Activated CD8-positive, alpha-beta memory T cell treated with anti-CD3 and anti-CD28 coated beads, Interleukin-2, amount 10 ng/mL, durations not matched to agents 7 days and 5 days (primary cell): Measurements from ENCODE around the gene A1BG. TPM values are rescaled to one million over a fixed set of nuclear protein-coding genes. Genes with fewer than 3 reads are reported as not detected.
"Not testable (repeated sequence)": the region's sequence is repeated elsewhere in the genome, so short reads cannot be mapped to it uniquely, and the experiment has no call there.

Experiments
- ATAC-seq: fragments of 150-1000 bp; cut with Tn5 transposase; one replicate; pipeline ENCODE4 v1.10.0; 2021; ENCODE audit warnings: moderate library complexity
- CTCF ChIA-PET: fragments of 350-600 bp; sonication (Branson Sonifier 250); formaldehyde crosslinking; loops from one replicate; lab custom pipeline; 2021; ENCODE audit warnings: antibody characterized with exemption; lab: Charles Lee
- DNase-seq: peaks from one replicate; pipeline ENCODE4 v3.0.0-alpha.2; 2020
- H3K27ac Mint-ChIP-seq: one replicate; pipeline ENCODE4 v1.8.0; 2021; ENCODE audit warnings: mild to moderate bottlenecking, mixed read lengths
- H3K27me3 Mint-ChIP-seq: one replicate; pipeline ENCODE4 v1.8.0; 2021; ENCODE audit warnings: mixed read lengths
- H3K36me3 Mint-ChIP-seq: one replicate; pipeline ENCODE4 v1.8.0; 2021; ENCODE audit warnings: mild to moderate bottlenecking, mixed read lengths
- H3K4me1 Mint-ChIP-seq: one replicate; pipeline ENCODE4 v1.8.0; 2021; ENCODE audit warnings: mixed read lengths
- H3K4me3 Mint-ChIP-seq: one replicate; pipeline ENCODE4 v1.8.0; 2021; ENCODE audit warnings: mild to moderate bottlenecking, moderate library complexity, mixed read lengths
- H3K9me3 Mint-ChIP-seq: one replicate; pipeline ENCODE4 v1.8.0; 2022; ENCODE audit warnings: low read depth, mixed read lengths
- total RNA-seq, 2 experiments: library from RNA; stranded (reverse); gene quantifications; one replicate each; pipeline ENCODE4 v1.2.3, GENCODE V29; 2021

A1BG gene
- total RNA-seq, 2 experiments from 2014 or later, result 12.2 to 12.8 TPM

DNA sequence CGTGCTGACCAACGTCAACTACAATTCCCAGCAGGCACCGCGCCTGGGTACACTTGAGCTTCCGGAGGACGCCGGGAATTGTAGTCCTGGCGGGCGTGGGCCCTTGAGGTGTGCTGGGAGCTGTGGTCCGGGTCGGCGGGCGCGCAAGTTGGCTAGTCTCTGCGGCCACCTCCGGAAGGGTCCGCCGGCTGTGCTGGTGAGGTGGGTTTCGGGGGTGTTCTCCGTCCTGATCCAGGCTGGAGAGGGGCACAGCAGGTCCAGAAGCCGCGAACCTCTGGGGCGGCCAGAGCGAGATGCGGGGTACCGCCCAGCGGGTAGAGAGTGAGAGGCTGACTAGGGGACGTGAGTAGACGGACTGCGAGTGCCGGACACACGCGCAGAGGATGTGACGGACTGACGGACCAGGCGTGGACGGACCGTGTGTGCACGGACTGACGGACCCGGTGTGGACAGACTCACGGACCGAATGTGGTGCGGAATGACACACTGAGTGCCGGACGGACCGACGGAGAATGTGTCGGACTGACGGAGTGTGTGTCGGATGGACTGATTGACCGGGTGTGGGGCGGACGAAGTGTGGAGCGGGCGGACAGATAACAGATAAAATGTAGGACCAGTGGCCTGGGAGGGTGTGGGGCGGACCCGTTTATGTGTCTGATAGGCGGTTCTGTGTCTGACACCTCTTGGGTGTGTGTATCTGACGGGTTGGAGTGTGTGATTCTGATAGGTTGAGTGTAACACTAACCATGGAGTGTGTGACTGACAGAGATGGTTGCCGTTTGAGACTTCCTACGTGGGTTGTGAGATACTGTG lies 26.2 kb downstream of the A1BG start, which contains the start of gene ZSCAN22:
TSS of gene ZSCAN22 (plus strand) at position 81 of the 813 bp plus-strand sequence. CDS start 7,809 bp downstream, outside the sequence.
- Mint-ChIP-seq H3K36me3 (peaks cover 4% of the 10 kb centered on the region), H3K4me3 (no peak within 1 kb of the TSS), H3K27me3 (no peaks in the 10 kb centered on the region), H3K27ac (no peak within 1 kb of the TSS), H3K9me3 (no peaks in the 10 kb centered on the region), H3K4me1 (peaks cover 4% of the 10 kb centered on the region)
- ATAC-seq (peak; percentile 90), DNase-seq (peak; percentile 95)
- CTCF ChIA-PET, result interaction anchor here (1.1 to 2.1 kb wide), 6 partner anchors 9 to 193 kb away, joined by 4 to 8 read pairs (median 5); partner anchors contain the start of genes ERVK3-1, ZBTB45 and ZNF497

DNA sequence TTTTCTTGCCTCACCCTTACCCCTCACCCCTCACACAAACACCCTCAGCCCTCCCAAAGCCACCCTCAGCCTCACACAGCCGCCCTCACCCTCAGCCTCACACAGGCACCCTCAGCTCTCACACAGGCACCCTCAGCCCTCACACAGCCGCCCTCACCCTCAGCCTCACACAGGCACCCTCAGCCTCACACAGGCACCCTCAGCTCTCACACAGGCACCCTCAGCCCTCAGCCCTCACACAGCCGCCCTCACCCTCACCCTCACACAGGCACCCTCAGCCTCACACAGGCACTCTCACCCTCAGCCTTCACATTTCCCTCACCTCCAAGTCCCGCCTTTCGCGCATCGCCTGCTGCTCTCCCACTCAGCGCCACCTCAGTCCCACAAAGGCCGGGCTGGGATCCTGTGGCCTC lies 26.8 kb downstream of the A1BG start:
- CTCF ChIA-PET, result interaction anchor here (1.1 to 2.1 kb wide), 6 partner anchors 8 to 193 kb away, joined by 4 to 8 read pairs (median 5); partner anchors contain the start of genes ERVK3-1, ZBTB45 and ZNF497
- ATAC-seq (peak; percentile 50), DNase-seq (no peak)
- Mint-ChIP-seq H3K27me3 (no peaks in the 10 kb centered on the region), H3K9me3 (no peaks in the 10 kb centered on the region), H3K4me3 (no peak overlapping the region), H3K36me3 (peaks cover 4% of the 10 kb centered on the region), H3K27ac (no peak overlapping the region), H3K4me1 (peaks cover 4% of the 10 kb centered on the region)

DNA sequence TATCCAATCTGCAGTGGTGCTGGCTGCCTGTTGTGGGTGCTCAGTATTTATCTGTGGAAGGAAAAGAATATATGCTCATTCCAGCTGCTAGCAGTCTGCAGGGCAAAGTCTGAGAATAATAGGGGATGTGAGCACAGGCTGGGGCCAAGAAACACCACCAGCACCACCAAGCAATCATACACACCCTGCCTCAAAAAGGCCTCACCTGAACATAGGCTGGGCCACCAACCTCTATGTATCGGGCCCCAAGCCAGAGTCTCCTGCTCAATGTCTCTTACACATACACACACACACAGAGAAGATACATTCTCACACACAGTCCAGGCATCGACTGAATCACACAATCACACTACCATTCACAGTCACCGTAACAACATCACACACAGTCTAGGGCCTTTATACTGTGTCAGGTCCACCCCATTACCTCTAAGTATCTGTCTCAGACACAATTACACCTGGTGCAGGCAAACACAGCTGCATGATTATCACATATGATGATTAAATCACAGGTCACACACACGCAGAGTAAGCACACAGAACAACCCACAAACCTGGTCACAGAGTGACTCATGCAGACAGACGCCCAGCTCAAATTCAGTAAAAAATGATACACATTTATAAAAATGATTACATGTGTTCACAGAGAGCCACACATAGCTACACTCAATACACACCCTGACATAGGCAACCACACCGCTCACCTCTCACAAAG lies 27.8 kb downstream of the A1BG start:
- H3K4me1 Mint-ChIP-seq, result peaks cover 4% of the 10 kb centered on the region
- no peaks in the 10 kb centered on the region for H3K9me3 Mint-ChIP-seq
- CTCF ChIA-PET, result interaction anchor here (1.2 to 2.1 kb wide), 4 partner anchors 23 to 194 kb away, joined by 5 to 8 read pairs (median 6); partner anchors contain the start of genes ZBTB45 and ZNF497
- no peak overlapping the region for H3K27ac Mint-ChIP-seq
- no peak for DNase-seq
- H3K36me3 Mint-ChIP-seq, result peaks cover 4% of the 10 kb centered on the region
- H3K27me3 Mint-ChIP-seq, result no peaks in the 10 kb centered on the region
- ATAC-seq, result no peak
- H3K4me3 Mint-ChIP-seq, result no peak overlapping the region

DNA sequence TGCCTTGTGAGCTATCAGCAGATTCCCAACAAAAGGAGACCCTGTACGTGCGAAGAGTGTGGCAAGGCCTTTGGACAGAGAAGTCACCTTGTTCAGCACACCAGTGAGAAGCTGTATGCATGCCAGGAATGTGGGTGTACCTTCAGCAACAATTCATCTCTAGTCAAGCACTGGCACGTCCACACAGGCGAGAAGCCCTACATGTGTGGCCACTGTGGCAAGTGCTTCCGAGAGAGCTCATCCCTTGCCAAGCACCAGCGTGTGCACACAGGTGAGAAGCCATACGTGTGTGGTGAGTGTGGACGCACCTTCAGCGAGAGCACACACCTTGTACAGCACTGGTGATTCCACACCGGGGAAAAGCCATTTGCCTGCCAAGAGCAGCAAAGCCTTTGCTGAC lies 34.1 kb downstream of the A1BG start:
- no peak overlapping the region for H3K4me3 Mint-ChIP-seq
- no peaks in the 10 kb centered on the region for H3K27me3 Mint-ChIP-seq
- CTCF ChIA-PET, result interaction anchor here (1.5 kb wide), 1 partner anchor 13 kb away, joined by 4 read pairs; no protein-coding TSS in a partner anchor

DNA sequence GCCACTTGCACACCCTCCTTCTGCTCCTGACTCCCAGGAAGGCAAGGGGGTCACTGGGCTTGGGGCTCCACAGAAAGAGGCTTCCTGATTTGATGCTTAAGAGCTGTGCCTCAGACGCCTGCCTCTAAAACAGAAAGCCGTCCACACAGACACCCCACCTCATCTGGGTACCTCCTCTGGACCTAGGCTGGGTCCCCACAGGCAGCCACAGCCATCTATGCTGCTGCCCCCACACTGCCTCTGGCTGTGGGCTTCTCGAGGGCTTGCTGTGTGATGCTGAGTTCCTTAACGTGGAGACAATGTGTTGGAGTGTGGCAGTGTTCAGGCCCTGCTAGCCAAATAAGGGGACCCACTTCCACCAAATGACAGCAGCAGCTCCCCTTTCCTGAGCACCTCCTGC lies 35.0 kb downstream of the A1BG start:
- CTCF ChIA-PET, result interaction anchor here (1.4 to 1.5 kb wide), 2 partner anchors 8 to 12 kb away, joined by 4 read pairs; partner anchors contain the start of gene ZSCAN22
- no peak for DNase-seq
- no peak overlapping the region for H3K4me3 Mint-ChIP-seq
- H3K36me3 Mint-ChIP-seq, result peaks cover 31% of the 10 kb centered on the region
- no peaks in the 10 kb centered on the region for H3K9me3 Mint-ChIP-seq
- no peaks in the 10 kb centered on the region for H3K4me1 Mint-ChIP-seq
- H3K27me3 Mint-ChIP-seq, result no peaks in the 10 kb centered on the region
- no peak overlapping the region for H3K27ac Mint-ChIP-seq
- no peak for ATAC-seq

More for the DNA sequence above, 34.1 kb downstream of the A1BG start:
- no peak for DNase-seq
- Mint-ChIP-seq H3K9me3 (no peaks in the 10 kb centered on the region), H3K36me3 (peaks cover 24% of the 10 kb centered on the region), H3K4me1 (no peaks in the 10 kb centered on the region), H3K27ac (no peak overlapping the region)
- ATAC-seq, result no peak

DNA sequence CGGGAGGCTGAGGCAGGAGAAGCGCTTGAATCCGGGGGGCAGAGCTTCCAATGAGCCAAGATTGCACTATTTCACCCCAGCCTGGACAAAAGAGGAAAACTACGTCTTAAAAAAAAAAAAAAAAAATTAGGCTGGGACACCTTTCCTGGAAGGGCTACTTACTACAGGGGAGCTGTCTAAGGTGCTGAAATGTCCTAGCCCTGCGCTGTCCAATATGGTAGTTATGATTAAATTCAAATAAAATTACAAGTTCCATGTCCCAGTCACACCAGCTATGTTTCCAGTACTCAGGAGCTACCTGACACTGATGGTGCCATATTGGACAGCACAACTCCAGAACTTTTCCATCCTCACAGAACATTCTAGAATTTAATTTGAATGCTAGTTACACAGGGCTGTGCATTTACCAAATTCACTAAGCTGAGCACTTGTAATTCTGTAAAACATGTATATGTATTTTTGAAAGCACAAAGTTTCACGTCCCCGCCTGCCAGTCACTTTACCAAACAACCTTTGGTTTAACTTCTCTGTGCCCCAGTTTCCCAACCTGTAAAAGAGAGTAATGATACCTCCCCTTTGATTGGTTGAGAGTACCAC lies 35.7 kb downstream of the A1BG start:
- Mint-ChIP-seq H3K9me3 (no peaks in the 10 kb centered on the region), H3K36me3 (peaks cover 35% of the 10 kb centered on the region), H3K27me3 (no peaks in the 10 kb centered on the region), H3K27ac (no peak overlapping the region), H3K4me3 (no peak overlapping the region), H3K4me1 (no peaks in the 10 kb centered on the region)
- CTCF ChIA-PET, result interaction anchor here (1.4 kb wide), 1 partner anchor 9 kb away, joined by 4 read pairs; the partner anchor contains the start of gene ZSCAN22
- DNase-seq (no peak), ATAC-seq (peak; percentile 30)

DNA sequence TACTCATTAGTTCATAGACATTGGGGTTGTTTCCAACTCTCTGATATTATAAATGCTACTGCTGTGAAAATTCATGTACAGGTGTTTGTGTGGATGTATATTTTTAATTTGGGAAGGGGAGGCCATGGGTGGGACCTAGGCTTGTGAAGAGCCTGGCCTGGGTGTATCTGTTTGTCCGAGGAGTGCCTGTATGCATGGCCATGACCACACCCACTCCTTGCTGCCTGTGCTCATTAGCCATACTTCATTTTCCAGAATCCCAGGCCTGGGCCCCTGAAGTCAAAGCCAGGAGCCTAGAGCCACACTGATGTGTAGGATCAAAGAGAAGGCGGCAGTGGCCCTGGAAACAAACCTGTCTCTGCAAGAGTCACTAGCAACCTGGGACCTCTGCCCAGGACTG lies 37.7 kb downstream of the A1BG start:
- Mint-ChIP-seq H3K4me3 (no peak overlapping the region), H3K36me3 (peaks cover 53% of the 10 kb centered on the region), H3K9me3 (no peaks in the 10 kb centered on the region), H3K4me1 (no peaks in the 10 kb centered on the region), H3K27me3 (no peaks in the 10 kb centered on the region), H3K27ac (no peak overlapping the region)
- DNase-seq (no peak), ATAC-seq (no peak)
- CTCF ChIA-PET, result no interaction called here

DNA sequence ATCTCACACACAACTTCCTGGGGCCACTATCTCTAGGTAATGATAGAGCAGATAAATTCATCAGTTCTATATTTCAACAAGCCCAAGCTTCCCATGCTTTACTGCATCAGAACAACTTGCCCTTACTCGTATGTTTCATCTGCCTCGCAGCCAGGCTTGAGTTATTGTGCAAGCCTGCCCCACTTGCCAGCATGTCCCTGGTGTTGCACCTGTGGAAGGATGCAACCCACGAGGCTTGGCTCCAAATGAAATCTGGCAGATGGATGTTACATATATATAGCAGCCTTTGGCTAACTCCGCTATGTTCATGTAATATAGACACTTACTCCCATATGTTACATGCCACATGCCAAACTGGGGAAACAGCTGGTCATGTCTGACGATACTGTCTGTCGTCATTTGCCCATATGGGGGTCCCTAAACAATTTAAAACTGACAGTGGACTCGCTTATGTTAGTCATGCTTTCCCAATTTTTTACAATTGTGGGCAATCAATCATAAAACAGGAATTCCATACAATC lies 41.9 kb downstream of the A1BG start:
- H3K27ac Mint-ChIP-seq, result no peak overlapping the region
- peaks cover 20% of the 10 kb centered on the region for H3K4me1 Mint-ChIP-seq
- DNase-seq (no peak), ATAC-seq (no peak)
- no peaks in the 10 kb centered on the region for H3K9me3 Mint-ChIP-seq
- CTCF ChIA-PET, result no interaction called here
- H3K4me3 Mint-ChIP-seq, result no peak overlapping the region
- H3K36me3 Mint-ChIP-seq, result peaks cover 86% of the 10 kb centered on the region
- no peaks in the 10 kb centered on the region for H3K27me3 Mint-ChIP-seq

DNA sequence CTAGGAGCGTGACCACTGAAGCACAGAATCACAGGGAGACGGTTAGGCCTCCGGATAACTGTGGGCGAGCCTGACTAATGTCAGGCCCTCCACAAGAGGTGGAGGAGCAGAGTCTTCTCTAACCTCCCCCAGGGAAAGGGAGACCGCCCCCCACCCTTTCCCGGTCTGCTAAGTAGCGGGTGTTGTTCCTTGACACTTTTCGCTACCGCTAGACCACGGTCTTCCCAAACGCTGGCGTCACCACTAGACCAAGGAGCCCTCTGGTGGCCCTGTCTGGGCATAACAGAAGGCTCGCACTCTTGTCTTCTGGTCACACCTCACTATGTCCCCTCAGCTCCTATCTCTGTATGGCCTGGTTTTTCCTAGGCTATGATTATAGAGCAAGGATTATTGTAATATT lies 42.6 kb downstream of the A1BG start:
- H3K27ac Mint-ChIP-seq, CTCF ChIA-PET, H3K27me3 Mint-ChIP-seq, H3K9me3 Mint-ChIP-seq, DNase-seq, ATAC-seq, H3K4me3 Mint-ChIP-seq: not testable (repeated sequence)
- H3K4me1 Mint-ChIP-seq, result peaks cover 26% of the 10 kb centered on the region
- peaks cover 88% of the 10 kb centered on the region for H3K36me3 Mint-ChIP-seq

DNA sequence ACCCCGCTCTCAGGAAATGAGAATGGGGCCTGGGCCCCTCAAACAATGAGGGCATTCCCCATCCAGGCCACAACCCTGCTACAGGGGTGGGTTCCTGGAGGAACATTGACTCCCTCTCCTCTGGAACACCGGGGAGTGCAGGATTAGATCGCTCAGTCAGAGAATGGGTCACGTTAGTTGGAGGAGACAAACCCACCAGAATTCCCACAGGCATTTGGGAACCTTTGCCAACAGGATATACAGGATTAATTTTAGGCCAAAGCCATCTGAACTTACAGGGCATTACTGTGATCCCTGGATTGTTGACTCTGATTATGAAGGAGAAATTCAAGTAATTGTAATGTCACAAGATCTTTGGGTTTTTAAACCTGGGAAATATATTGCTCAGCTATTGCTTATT lies 45.6 kb downstream of the A1BG start:
- H3K27ac Mint-ChIP-seq, result peak overlapping the region; percentile 52
- peaks cover 2% of the 10 kb centered on the region for H3K9me3 Mint-ChIP-seq
- CTCF ChIA-PET, result interaction anchor here (0.9 to 2.4 kb wide), 2 partner anchors 79 to 212 kb away, joined by 3 to 6 read pairs; partner anchors contain the start of genes ZBTB45 and ZNF544
- ATAC-seq (no peak), DNase-seq (no peak)
- no peaks in the 10 kb centered on the region for H3K27me3 Mint-ChIP-seq
- H3K4me1 Mint-ChIP-seq, result peaks cover 39% of the 10 kb centered on the region
- no peak overlapping the region for H3K4me3 Mint-ChIP-seq
- H3K36me3 Mint-ChIP-seq, result peaks cover 77% of the 10 kb centered on the region

DNA sequence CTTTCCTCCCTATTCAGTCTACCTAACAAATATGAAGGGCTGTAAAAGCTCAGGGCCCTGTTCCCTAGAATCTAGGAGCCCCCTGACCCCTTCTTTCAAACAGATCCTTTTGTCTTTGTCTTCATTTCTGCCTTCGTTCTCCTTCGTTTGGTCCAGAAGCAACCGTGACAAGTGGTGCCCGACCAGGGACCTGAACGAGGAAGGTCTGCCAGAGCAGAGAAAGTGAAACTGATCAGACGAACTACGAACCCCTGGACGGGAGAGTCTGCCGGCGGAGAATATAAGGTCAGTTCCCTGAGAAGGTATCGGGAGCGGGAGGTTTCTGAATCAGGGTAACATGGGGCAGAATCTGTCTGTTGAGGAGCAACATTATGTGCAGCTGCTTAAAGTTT lies 47.4 kb downstream of the A1BG start:
- Mint-ChIP-seq H3K4me3 (peak overlapping the region; percentile 99), H3K9me3 (peaks cover 4% of the 10 kb centered on the region), H3K27ac (peak overlapping the region; percentile 100), H3K27me3 (no peaks in the 10 kb centered on the region), H3K36me3 (peaks cover 75% of the 10 kb centered on the region), H3K4me1 (peaks cover 39% of the 10 kb centered on the region)
- CTCF ChIA-PET, result interaction anchor here (1.2 to 2.4 kb wide), 3 partner anchors 13 to 77 kb away, joined by 4 to 6 read pairs (median 4); partner anchors contain the start of genes ZNF544 and ZSCAN22
- no peak for ATAC-seq
- peak; percentile 49 for DNase-seq

DNA sequence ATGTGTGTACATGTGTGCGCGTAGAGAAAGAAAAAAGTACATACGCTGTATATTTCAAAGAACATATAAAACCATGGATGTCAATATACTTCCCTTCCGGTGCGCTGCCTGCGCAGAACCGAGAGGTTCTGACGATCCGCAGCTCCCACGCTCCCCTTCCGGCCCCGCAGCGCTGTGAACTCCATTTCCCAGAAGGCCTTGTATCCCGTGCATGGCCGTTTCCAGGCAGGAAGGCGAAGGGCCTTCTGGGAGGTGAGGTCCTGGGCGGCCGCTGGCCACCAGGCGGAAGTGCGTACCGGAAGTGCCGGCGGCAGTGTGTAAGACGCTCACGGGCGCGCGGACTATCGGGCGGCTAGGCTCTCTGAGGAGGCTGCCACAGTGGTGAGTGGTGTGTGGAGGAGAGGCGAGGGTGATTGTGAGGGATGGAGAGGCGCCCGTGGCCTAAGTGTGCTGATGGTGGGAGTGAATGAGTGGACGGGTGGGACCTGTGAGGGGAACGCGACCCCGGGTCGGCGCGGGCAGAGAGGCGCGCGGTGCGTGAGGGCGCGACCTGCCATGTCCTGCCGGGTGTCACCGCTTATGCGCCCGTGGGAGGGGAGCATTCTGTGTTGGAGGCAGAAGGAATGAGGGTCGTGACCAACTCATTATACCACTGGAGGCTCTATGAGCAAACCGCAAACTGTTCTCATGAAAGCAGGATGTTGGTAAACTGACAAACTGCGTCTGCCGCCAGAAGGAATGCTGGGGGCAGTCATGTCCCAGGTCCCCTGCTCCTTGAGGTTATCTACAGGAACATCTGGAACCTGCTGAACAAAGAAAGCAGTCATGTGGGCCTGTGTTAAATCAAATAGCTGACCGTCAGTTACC lies 48.0 kb downstream of the A1BG start, which contains the start of gene ERVK3-1:
TSS of gene ERVK3-1 (plus strand) at position 313 of the 867 bp plus-strand sequence. CDS start 6,792 bp downstream, outside the sequence.
- peaks cover 7% of the 10 kb centered on the region for H3K9me3 Mint-ChIP-seq
- no peaks in the 10 kb centered on the region for H3K27me3 Mint-ChIP-seq
- peaks cover 39% of the 10 kb centered on the region for H3K4me1 Mint-ChIP-seq
- peaks cover 77% of the 10 kb centered on the region for H3K36me3 Mint-ChIP-seq
- peak; percentile 96 for ATAC-seq
- peak within 1 kb of the TSS; percentile 99 for H3K4me3 Mint-ChIP-seq
- DNase-seq, result peak; percentile 98
- CTCF ChIA-PET, result interaction anchor here (1.3 to 2.4 kb wide), 2 partner anchors 21 to 76 kb away, joined by 4 to 6 read pairs; partner anchors contain the start of genes ZNF544 and ZSCAN22
- peak within 1 kb of the TSS; percentile 100 for H3K27ac Mint-ChIP-seq
